ENCODE measurements around the gene GRPR.

- TF ChIP-seq CTCF (IDR thresholded peaks at IDR 0.05) (no peak), POLR2A (IDR thresholded peaks at IDR 0.05) (no peak)
These were observed 43.8 kb downstream of the GRPR start, which contains the start of gene MAGEB17 for GRCh38 chrX:16167181-16167580.
